HG02571 (cell line): ENCODE results near the gene LARP1.

Source experiments
- ATAC-seq: cut with Tn5 transposase; IDR thresholded peaks from one replicate; pipeline ENCODE4 v1.9.1; 2021; ENCODE audit warnings: mild to moderate bottlenecking, moderate library complexity; ENCODE audit not compliant: unreplicated experiment

The LARP1 gene

DNA sequence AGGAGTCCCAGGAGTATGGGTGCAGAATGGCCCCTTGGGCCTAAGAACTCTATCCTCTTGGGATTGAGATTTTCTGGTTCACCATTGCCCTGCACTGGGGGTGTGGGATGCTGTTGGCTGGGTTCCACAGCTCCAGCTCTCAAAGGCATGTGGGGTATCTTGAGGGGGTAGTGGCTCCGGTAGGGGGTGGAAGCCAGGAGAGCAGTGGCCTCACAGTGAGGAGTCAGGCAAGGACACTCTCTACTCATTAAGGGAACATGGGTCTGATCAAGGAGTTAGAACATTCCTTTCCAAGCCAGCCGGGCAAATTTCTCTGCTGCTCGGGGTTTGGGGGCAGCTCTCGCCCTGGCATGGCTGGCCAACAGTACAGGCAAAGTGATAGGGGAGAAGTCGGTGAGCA is 33.0 kb downstream of the LARP1 start:
- no peak for ATAC-seq

DNA sequence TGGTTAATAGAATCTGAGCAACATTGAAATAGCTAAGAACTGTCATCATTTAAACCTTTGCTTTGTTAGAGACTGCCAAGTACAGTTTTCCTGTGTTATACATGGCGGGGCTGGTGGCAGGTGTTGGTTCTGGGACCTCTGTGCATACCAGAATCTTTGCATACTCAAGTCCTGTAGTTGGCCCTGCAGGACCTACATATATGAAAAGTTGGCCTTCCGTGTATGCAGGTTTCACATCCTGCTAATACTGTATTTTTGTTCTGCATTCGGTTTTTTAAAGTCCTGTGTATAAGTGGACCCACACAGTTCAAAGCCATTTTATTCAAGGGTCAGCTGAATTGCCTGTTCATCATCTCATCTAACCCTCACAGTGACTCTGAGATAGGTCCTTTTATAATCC is 36.4 kb downstream of the LARP1 start:
- peak; percentile 77 for ATAC-seq

DNA sequence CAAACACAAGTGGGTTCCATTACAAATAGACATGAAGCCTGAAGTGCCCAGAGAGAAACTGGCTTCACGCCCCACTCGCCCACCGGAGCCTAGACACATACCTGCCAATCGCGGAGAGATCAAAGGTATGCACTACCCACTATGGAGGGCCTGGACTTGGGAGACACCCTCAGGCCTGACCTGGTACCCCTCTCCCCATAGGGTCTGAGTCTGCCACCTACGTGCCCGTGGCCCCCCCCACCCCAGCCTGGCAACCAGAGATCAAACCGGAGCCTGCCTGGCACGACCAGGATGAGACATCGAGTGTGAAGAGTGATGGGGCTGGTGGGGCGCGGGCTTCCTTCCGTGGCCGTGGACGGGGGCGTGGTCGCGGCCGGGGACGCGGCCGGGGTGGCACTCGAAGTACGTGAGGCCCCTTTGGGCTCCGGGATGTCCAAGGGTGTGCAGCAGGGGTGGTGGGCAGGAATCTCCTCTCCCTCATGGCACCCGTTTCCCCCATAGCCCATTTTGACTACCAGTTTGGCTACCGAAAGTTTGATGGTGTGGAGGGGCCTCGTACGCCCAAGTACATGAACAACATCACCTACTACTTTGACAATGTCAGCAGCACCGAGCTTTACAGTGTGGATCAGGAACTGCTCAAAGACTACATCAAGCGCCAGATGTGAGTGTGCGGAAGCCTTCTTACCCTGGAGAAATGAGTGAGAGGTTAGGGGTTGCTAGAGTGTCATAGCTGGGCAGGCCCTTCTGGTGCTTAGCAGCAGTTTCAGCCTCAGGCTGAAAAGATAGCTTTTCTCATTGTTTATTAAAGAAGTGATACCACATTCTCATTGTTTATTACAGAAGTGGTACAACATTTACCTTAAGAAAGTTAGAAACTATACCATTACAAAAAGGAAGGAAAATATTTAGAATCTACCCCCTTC is 38.7 kb downstream of the LARP1 start:
- no peak for ATAC-seq

DNA sequence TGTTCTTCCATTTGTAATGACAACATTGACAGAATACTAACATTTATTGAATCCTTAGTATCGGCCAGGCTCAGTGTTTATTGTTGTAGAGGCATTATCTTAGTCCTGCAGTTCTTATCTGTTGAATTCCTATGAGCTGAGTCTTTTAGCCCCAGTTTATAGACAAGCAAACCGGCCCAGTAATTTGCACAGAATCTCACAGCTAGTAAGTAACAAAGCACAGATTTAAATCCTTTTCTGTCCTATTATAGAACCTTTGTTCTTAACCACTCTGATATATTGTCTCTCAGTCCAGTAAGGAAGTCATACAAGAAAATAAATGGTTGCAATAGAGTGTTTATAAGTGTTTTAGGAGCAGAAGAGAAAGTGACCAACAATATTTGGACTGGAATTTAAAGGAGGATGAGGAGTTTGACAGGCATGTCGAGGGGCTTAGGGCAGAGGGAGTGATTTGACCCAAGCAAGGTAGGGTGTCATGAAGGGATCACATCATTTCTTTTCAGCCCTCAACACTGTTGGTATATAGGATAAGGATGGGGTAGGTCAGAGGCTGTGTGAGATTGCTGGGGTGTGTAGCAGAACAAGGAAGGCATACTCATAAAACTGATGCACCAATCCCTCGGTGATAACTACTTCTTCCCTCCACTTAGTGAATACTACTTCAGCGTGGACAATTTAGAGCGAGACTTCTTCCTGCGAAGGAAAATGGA is 39.5 kb downstream of the LARP1 start:
- ATAC-seq = no peak

DNA sequence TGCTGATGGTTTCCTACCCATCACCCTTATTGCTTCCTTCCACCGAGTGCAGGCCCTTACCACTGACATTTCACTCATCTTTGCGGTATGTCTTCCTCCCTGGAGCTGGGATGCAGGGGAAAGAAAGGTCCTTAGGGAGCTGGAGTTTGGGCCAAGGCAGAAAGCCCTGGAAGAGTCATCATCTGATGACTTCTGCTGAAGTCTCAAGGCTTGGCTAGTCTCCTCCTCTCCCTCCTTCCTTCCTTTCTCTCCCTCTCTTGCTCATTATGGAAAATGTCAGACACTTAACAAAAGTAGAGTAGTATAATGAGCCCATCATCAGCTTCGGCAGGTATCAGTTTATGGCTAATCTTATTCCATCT is 40.0 kb downstream of the LARP1 start:
- no peak for ATAC-seq

DNA sequence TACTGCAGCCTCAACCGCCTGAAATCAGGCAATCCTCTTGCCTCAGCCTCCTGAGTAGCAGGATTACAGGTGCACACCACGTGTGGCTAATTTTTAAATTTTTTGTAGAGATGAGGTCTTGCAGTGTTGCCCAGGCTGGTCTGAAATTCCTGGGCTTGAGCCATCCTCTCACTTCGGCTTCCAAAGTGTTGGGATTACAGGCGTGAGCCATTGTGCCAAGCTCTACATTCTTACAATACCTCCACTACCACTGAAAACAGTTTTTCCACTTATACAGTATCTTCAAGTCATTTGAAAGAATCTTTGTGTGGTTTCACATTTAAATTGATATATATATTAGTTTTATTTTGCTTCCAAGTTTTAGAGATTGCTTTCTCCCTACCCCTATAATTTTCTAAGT is 42.6 kb downstream of the LARP1 start:
- ATAC-seq = no peak

DNA sequence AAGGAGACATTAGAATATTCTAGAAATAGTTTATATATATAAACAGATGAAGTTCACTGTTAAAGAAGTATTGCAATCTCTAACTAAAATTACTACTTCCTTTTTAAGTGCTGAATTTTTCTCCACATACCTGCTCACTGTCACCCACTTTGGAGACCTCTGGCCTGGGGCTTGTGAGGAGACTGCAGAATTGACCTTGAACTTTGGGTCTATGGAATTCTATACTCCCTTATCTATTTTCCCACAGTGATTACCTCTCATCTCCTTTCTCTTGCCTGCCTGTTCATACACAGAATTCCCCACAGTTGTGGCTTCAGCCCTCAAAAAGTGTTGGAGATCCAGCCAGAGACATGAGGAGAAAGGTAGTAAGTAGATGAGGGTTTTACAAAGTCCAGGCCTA is 45.4 kb downstream of the LARP1 start:
- ATAC-seq = no peak

DNA sequence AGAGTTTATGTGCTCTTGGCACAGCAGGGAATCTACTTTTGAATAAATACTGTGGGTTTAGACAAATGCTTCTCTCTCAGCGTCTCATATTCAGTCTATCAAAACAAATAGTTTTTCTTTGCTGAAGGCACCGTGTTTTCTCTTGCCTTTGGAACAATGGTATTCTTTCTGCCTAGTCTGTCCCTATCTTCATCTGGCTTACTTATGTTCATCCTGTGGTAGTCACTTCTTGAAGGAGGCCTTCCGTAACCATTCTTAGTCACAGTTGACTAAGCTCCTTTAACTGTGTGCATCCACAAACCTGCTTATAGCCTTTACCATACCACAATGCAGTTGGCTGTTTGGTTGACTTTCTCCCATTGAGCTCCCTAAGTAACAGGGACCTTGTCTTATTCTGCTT is 45.9 kb downstream of the LARP1 start:
- ATAC-seq = no peak

DNA sequence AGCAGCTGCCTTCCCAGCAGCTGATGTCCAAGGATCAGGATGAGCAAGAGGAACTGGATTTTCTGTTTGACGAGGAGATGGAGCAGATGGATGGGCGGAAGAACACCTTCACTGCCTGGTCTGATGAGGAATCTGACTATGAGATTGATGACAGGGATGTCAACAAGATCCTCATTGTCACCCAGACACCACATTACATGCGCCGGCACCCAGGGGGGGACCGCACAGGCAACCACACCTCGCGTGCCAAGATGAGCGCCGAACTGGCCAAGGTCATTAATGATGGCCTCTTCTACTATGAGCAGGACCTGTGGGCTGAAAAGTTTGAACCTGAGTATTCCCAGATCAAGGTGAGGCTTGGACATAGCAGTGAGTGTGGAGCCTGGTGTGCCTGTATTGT is 46.9 kb downstream of the LARP1 start:
- no peak for ATAC-seq

DNA sequence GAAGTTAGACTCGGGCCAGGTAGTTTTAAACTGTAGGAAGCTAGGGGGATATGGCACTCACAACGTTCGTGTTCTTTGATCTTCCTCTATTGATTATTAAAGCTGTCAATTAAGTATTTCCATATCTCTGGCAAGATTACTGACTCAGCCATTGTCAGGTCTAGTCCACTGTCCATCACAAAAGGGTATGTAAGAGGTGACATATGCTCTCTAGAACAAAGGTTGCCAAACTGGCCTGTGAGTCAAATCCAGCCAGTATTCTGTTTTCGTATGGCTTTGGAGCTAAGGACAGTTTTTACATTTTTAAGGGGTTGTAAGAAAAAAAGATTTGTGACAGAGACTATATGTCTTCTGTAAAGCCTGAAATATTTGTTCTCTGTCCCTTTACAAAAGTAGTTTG is 51.0 kb downstream of the LARP1 start:
- ATAC-seq = no peak

DNA sequence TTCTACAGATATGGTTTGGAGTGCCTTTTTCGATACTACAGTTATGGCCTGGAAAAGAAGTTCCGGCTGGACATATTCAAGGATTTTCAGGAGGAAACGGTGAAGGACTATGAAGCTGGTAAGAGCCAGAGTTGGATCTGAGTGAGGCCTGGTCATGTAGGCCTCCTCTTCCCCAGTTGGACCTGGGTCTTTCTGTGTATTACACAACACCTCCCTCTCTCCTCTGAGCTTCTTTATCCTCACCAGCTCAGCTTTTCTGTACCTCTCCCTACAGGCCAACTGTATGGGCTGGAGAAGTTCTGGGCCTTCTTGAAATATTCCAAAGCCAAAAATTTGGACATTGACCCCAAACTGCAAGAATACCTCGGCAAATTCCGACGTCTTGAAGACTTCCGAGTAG is 56.1 kb downstream of the LARP1 start:
- no peak for ATAC-seq

DNA sequence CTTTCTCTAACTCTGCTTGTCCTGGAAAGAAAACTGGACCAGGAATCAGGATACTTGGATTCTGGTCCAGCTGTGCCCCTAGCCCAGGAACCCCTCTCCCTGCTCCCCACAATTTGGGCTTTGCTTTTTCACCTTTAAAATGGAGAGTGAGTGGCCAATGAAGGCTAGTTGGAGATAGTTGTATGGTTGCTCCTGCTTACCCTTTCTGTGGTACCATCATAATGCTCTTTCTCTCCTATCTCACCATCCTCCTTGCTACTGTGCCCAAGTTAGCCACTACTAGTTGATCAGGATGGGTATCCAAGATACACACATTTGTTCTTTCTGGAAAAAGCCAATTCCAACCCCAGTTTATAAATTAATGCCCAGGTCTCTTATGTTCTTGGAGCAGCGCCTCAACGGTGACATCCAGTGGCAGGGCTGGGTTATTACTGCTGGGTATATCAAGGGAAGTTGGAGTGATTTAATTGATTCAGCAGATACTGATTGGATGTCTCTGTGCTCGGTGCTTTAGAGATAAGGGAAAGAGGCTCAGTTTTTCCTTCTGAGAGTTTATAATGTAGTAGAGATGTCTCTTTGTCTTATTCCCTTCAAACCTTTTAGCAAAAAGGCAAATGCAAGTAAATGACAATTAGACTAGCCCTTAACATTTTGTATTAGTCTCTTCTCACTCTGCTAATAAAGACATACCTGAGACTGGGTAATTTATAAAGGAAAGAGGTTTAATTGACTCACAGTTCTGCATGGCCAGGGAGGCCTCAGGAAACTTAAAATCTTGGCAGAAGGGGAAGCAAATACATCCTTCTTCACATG is 56.7 kb downstream of the LARP1 start:
- ATAC-seq = no peak

DNA sequence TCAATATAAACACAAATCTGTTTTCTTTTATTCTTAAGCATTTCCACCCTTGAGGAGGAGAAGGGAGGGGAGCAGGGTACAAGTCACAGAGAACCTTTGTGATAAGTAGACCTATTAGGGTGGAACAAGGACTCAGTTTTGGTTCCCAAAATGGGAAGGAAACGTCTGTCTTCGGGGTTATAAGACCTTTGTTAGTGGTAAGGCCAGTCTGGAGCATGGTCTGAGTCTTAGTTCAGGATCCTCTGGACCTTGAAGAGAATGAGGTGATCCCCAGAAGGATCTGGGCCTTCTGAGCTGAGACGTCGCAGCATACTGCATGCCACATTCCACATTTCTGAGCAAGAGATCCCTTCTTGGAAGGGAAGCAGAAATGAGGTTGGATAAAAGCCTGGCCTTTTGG is 58.0 kb downstream of the LARP1 start:
- ATAC-seq = no peak

DNA sequence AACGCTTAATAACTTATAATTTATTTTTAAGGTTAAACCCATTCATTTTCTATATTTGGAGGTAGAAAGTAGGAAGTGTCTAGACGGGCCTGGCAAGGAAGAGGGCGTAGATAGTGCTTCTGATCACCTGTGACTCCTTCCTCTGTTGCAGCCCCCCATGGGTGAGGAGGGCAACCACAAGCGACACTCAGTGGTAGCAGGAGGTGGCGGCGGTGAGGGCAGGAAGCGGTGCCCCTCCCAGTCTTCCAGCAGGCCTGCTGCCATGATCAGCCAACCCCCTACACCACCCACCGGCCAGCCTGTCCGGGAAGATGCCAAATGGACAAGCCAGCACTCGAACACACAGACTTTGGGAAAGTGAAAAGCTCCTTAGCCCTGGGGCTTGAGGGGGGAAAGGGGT is 58.6 kb downstream of the LARP1 start:
- ATAC-seq = no peak

DNA sequence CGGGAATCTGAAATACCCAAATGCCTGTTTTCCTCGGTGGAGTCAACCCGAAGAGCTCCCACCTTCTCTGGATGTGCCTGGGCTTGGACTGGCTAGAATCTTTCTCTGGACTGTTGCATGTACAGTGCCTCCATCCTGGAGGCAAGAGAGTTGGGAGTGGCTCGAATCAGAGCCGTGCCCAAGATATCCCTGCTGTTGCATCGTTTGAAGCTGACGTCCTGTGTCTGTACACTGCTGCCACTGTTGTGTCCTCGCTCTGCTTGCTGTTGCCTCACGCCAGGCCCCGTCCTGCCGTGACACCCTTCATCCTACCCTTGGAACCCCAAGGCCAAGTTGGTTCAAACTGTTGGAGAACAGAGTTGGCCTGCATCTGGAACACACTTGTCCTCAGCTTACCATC is 59.8 kb downstream of the LARP1 start:
- no peak for ATAC-seq

DNA sequence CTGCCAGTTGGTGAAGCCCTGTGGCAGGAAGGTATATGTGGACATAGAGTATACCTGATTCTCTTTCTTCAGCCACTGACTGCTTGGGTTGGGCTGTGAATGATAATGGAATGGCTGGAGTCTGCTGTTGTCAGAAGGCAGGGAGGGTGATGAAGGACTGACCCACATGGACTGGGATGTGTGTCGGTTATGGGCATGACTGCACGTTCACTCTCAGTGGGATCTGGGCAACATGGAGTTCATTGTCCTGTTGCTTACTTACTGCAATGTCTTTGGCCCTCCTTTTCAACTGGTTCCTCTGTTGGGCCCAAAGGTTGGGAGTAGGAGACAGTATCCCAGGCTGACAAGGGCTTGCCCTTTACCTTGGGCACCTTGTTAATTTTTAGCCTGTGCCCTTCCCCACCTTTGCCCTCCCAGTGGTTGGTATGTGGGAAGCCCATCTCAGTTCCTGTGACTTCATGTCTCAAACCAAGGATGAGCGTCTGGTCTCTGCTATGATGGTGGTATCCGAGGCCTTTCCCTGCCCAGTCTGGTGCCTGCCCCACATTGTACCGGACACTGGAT is 60.6 kb downstream of the LARP1 start:
- ATAC-seq = no peak

DNA sequence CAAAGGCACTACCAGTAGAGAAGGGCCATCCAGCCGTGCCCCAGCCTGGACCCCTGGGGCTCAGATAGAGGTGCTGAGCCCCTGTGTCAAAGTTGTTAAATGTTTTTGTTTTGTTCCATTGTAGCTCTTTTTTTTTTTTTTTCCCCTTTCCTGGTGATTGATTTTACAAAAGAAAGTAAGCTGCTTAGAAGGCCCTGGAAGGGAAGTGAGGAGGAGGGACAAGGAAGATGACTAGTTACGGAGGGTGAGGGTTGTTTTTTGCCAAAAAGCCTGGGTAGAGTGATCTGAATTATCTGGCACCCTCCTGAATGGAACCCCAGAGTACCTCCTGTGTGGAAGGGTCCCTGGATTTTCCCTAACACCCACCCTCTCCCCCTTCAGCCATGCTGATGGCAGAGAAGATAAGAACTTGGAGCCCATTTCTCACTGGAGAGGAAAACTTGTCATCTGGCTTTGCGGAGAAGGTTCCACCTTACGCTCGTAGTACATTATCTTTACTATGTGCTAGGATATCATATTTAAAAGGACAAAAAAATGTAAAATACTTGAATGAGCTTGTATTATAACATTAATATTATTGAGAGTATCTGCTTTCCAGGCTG is 61.8 kb downstream of the LARP1 start:
- ATAC-seq = no peak

DNA sequence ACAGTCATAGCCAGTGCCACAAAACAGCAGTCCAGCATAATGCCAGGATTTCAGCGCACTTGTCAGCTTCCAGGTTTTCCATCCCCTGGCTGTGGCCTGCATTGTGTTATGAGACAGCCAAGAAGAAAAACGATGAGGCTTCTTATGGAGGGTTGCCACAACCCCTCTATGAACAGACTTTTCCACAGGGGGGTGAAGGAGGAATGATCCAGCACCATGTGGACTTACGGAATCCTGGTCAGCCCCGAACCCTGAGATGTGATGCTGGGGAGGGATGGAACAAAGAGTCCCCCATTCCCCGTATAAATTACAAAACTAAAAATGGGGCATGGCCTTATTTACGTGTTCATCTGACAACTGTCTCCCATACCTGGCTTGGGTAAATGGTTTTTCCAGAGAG is 62.6 kb downstream of the LARP1 start:
- no peak for ATAC-seq

DNA sequence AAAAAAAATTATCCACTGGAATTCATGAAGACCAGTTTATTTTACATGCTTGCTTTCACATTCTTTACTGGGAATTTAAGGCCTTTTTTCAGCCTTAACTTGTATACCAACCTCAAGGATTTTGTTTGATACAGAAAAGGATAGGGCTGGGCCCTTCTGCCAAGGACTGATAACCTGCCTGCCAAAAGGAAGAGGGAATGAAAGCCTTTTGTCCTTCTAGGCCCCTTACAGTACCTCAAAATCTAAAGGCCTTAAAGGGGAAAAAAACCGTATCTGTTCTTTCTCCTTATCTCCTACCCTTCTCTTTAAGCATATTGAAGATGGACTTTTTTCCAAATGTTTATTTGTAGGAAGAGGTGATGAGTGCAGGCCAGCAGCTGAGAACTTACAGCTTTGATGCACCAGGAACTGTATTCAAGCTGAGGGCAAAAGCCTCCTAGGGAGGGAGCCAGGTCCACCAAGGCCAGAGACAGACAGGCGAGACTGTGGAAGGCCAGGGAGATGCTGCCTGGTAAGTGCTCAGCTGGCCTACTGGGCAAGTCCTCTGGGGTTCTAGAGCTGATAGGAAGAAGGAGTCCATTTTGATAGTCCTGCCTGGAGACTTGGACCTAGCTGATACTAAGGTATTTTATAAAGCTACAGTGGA is 63.4 kb downstream of the LARP1 start:
- ATAC-seq = no peak

DNA sequence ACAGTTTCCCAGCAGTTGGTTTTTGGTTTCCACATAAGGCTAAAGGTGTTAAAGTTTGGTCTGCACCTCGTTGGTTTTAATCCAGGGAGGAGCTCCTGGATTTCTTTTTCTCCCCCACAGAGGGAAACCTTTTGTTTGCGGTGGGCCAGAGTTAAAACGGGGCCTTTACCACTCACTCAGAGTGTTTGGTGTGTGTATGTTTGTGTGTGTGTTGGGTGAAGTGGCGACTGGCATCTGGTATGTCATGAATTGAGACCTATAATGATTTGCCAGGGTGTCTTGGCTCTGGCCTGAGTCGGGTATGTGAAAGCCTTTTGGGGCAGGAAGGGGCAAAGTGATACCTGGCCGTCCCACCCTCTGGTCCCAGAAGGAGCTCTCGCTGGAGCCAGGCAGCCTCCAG is 64.4 kb downstream of the LARP1 start:
- ATAC-seq = no peak
